GM12878 (cell line): Measurements from ENCODE around the gene KIF5C. TPM values are rescaled to one million over a fixed set of nuclear protein-coding genes. Genes with fewer than 3 reads are reported as not detected.

Source experiments
- ATAC-seq: fragments of 200-7000 bp; cut with Tn5 transposase; 3 replicates; pipeline ENCODE4 v1.9.1; 2020; ENCODE audit warnings: mild to moderate bottlenecking, moderate library complexity
- BruUV-seq: library from RNA; stranded (reverse); fragments of 400-500 nt; replicated peaks from 2 replicates; lab custom pipeline; 2021; lab: Mats Ljungman, UMichigan
- CTCF ChIA-PET: fragments of 300-600 bp; sonication (Branson Sonifier 250); formaldehyde crosslinking; extraction: SDS; loops from one replicate; lab custom pipeline; 2021; ENCODE audit warnings: inconsistent platforms; lab: Yijun Ruan, JAX
- POLR2A ChIA-PET: fragments of 350-600 bp; formaldehyde crosslinking; extraction: SDS; loops from one replicate; lab custom pipeline; 2021; ENCODE audit warnings: inconsistent platforms; lab: Charles Lee
- RAD21 ChIA-PET: fragments of 300-600 bp; sonication (Branson Sonifier 250); formaldehyde crosslinking; loops from one replicate; lab custom pipeline; 2023; ENCODE audit warnings: antibody characterized with exemption; ENCODE audit not compliant: unreplicated experiment; lab: Charles Lee
- SMC1A ChIA-PET: fragments of 300-600 bp; sonication (Branson Sonifier 250); formaldehyde crosslinking; loops from one replicate; lab custom pipeline; 2023; ENCODE audit not compliant: unreplicated experiment, uncharacterized antibody; lab: Charles Lee
- DNase-seq: peaks from one replicate; pipeline ENCODE4 v3.0.0-alpha.2; 2011; ENCODE audit warnings: low read depth, low spot score
- FAIRE-seq: peaks from 3 replicates; lab custom pipeline; 2011; peaks lifted over from hg19 to GRCh38; lab: Jason Lieb, UNC
- H2AFZ ChIP-seq: 2 replicates; pipeline ENCODE4 v1.6.0; 2011; ENCODE audit warnings: low read depth, low read length, control low read depth; ENCODE audit not compliant: control insufficient read depth
- H3K27ac ChIP-seq: 2 replicates; pipeline ENCODE4 v1.5.1; 2011; ENCODE audit warnings: control low read depth; ENCODE audit not compliant: control insufficient read depth, insufficient read depth
- H3K27me3 ChIP-seq, 2 experiments: replicated peaks in 1 of 2; 2 replicates each; pipeline versions ENCODE4 v1.6.0 to v1.6.1; 2011; ENCODE audit warnings: low read length in 1 of 2; ENCODE audit not compliant: control insufficient read depth in 2 of 2, insufficient read depth in 2 of 2
- H3K36me3 ChIP-seq, 2 experiments: 2 replicates each; pipeline ENCODE4 v1.5.1; 2011; ENCODE audit warnings: low read length in 1 of 2; ENCODE audit not compliant: control insufficient read depth in 2 of 2, insufficient read depth in 2 of 2
- H3K4me1 ChIP-seq: 2 replicates; pipeline ENCODE4 v1.6.1; 2011; ENCODE audit warnings: mild to moderate bottlenecking, low read length, moderate library complexity, mixed read lengths; ENCODE audit not compliant: control insufficient read depth, insufficient read depth
- H3K4me2 ChIP-seq: 2 replicates; pipeline ENCODE4 v1.6.0; 2011; ENCODE audit warnings: control low read depth; ENCODE audit not compliant: control insufficient read depth, insufficient read depth
- H3K4me3 ChIP-seq: fragments of 200-600 bp; sonication (generic); 2 replicates; pipeline ENCODE4 v1.5.1; 2016
- H3K79me2 ChIP-seq: 2 replicates; pipeline ENCODE4 v1.6.0; 2011; ENCODE audit warnings: low read length; ENCODE audit not compliant: control insufficient read depth, insufficient read depth
- H3K9ac ChIP-seq: 2 replicates; pipeline ENCODE4 v1.8.0; 2011; ENCODE audit warnings: low read length, control low read depth, mixed read lengths; ENCODE audit not compliant: control insufficient read depth, insufficient read depth
- H3K9me3 ChIP-seq: replicated peaks from 3 replicates; pipeline ENCODE4 v1.5.1; 2011; ENCODE audit warnings: mild to moderate bottlenecking, low read length; ENCODE audit not compliant: control insufficient read depth, insufficient read depth
- H4K20me1 ChIP-seq: 2 replicates; pipeline ENCODE4 v1.6.0; 2011; ENCODE audit not compliant: control insufficient read depth, insufficient read depth
- EGR1 ChIP-seq, 2 experiments: IDR thresholded peaks; 1 replicate in 1 of 2; 2 replicates in 1 of 2; pipeline ENCODE4 v1.6.1; 2011 to 2012; ENCODE audit warnings: low read depth in 2 of 2, low read length in 2 of 2, borderline replicate concordance in 1 of 2, mild to moderate bottlenecking in 1 of 2, moderate library complexity in 1 of 2
- HCFC1 ChIP-seq: fragments of 150-350 bp; IDR thresholded peaks from 2 replicates; pipeline ENCODE4 v1.6.1; 2014; ENCODE audit warnings: low read length
- IKZF2 ChIP-seq, 2 experiments: fragments of 450-650 bp; IDR thresholded peaks; 2 replicates each; pipeline ENCODE4 v1.6.1; 2017; ENCODE audit warnings: mild to moderate bottlenecking in 2 of 2, moderate library complexity in 2 of 2
- MEF2B ChIP-seq: fragments of 450-650 bp; IDR thresholded peaks from 2 replicates; pipeline ENCODE4 v1.6.1; 2018; ENCODE audit warnings: mild to moderate bottlenecking, moderate library complexity; ENCODE audit not compliant: partially characterized antibody, poor library complexity, severe bottlenecking
- NFYB ChIP-seq: IDR thresholded peaks from 2 replicates; pipeline ENCODE4 v1.6.1; 2011; ENCODE audit warnings: low read depth, mild to moderate bottlenecking, low read length, improper control_type of control experiment, moderate library complexity; ENCODE audit not compliant: insufficient read depth
- PAX8 ChIP-seq: fragments of 450-650 bp; IDR thresholded peaks from 2 replicates; pipeline ENCODE4 v1.6.1; 2017; ENCODE audit warnings: mild to moderate bottlenecking, moderate library complexity
- RUNX3 ChIP-seq: IDR thresholded peaks from 2 replicates; pipeline ENCODE4 v1.6.1; 2012; ENCODE audit warnings: low read length, inconsistent platforms
- SREBF2 ChIP-seq: IDR thresholded peaks from 2 replicates; pipeline ENCODE4 v1.6.1; 2012; ENCODE audit warnings: mild to moderate bottlenecking, low read length
- ZNF207 ChIP-seq: fragments of 450-650 bp; IDR thresholded peaks from 2 replicates; pipeline ENCODE4 v1.6.1; 2014; ENCODE audit warnings: antibody characterized with exemption, mild to moderate bottlenecking, borderline replicate concordance
- ZSCAN29 ChIP-seq: fragments of 450-650 bp; IDR thresholded peaks from 2 replicates; pipeline ENCODE4 v1.6.1; 2017; ENCODE audit warnings: mild to moderate bottlenecking, moderate library complexity
- WGBS: methylation state at CpG from one replicate; pipeline ENCODE4 v1.1.6; 2016; ENCODE audit warnings: low lambda C conversion rate; ENCODE audit not compliant: insufficient replicate concordance, insufficient coverage; ENCODE audit errors: missing lambda C conversion rate; 5-methylcytosine and 5-hydroxymethylcytosine counted together
- in situ Hi-C: fragments of 300-500 bp; cut with MboI; formaldehyde crosslinking; loops from 9 replicates; pipeline ENCODE4 v1.14.3; 2018; ENCODE audit warnings: mixed read lengths
- intact Hi-C: fragments of 100-400 bp; cut with micrococcal nuclease; formaldehyde crosslinking; loops from one replicate; pipeline ENCODE4 v1.14.2; 2022; ENCODE audit not compliant: unreplicated experiment
- polyA plus RNA-seq, 11 experiments: library from polyadenylated mRNA; depleted of rRNA in 4 of 11; unstranded in 6 of 11; stranded (reverse) in 5 of 11; fragments of >200 nt; fragmentation: Nextera tagmentation in 4 of 11; fragmentation: Illumina TruSeq in 1 of 11; extraction: Ambion mirVana in 4 of 11; extraction: Trizol in 1 of 11; gene quantifications; 1 replicate in 1 of 11; 2 replicates in 10 of 11; pipeline versions ENCODE4 v1.2.1 to v1.2.3, GENCODE V29; 2011 to 2016; ENCODE audit warnings: inconsistent platforms in 2 of 11, missing spikeins in 2 of 11, low read depth in 1 of 11
- total RNA-seq, 4 experiments: library from RNA; depleted of rRNA in 3 of 4; stranded (reverse); fragments of >200 nt in 3 of 4; fragmentation: Illumina TruSeq in 1 of 4; extraction: Trizol in 1 of 4; gene quantifications; 2 replicates each; pipeline versions ENCODE4 v1.2.1 to v1.2.3, GENCODE V29; 2013 to 2021
- TF ChIP-seq, protein P1 (sequence below): fragments of 450-650 bp; IDR thresholded peaks from 2 replicates; pipeline ENCODE4 v1.6.1; 2018; ENCODE audit warnings: borderline replicate concordance, mild to moderate bottlenecking; ENCODE audit not compliant: partially characterized antibody
- TF ChIP-seq, protein P2 (sequence below): IDR thresholded peaks from 2 replicates; pipeline ENCODE4 v1.6.1; 2012; ENCODE audit warnings: low read depth, low read length, improper control_type of control experiment
- TF ChIP-seq, protein P3 (sequence below): fragments of 450-650 bp; IDR thresholded peaks from 2 replicates; pipeline ENCODE4 v1.6.1; 2017; ENCODE audit warnings: mild to moderate bottlenecking, low read depth, inconsistent platforms; ENCODE audit not compliant: poor library complexity, severe bottlenecking
- TF ChIP-seq, protein P4 (sequence below): fragments of 150-350 bp; IDR thresholded peaks from 2 replicates; pipeline ENCODE4 v1.6.1; 2016; ENCODE audit warnings: low read depth, low read length

The KIF5C gene
- total and polyA plus RNA-seq, 10 of the 15 experiments (the other 5 are each of a cell fraction or from before 2014, with no cell fraction given), result 0.08 to 0.49 (median 0.24) TPM

DNA sequence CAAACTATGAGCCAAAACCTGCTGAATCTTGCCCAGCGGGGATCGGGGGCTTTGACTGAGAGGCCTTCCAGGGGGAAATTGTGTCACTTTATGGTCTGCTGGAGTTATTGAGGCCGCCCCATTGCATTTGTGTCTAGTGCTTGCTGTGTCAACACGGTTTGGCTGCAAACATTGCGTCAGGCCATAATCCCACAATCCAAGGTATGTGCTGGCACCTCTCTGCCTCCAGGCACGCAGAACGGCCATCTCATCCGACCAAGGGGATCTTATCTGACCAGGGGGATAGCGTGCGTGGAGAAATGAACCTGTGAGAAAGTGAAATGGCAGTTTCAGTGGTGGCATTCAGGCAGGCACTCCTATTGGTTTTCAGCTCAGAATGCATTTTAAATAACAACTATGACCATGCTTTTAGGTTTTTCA lies 145.4 kb downstream of the KIF5C start:
- DNase-seq (peak; percentile 88), FAIRE-seq (peak; percentile 80), ATAC-seq (peak; percentile 78)
- WGBS, result 2% methylated on average over 10 of the region's 10 CpGs
- intact Hi-C loops, result loop anchor here (2.0 kb wide), 2 partner anchors 18 to 140 kb away; partner anchors contain the start of gene LYPD6B
- Histone ChIP-seq H3K4me1 (peaks cover 51% of the 10 kb centered on the region), H4K20me1 (no peaks in the 10 kb centered on the region), H3K36me3 (no peaks in the 10 kb centered on the region), H3K79me2 (no peaks in the 10 kb centered on the region), H3K27me3 (no peaks in the 10 kb centered on the region), H2AFZ (peak overlapping the region; percentile 57), H3K9me3 (no peaks in the 10 kb centered on the region), H3K4me2 (peak overlapping the region; percentile 95), H3K27ac (peak overlapping the region; percentile 99), H3K9ac (peak overlapping the region; percentile 44), H3K4me3 (peak overlapping the region; percentile 27)
- ChIA-PET CTCF (interaction anchor here (0.6 to 18.7 kb wide), 5 partner anchors 12 to 542 kb away, joined by 3 to 508 read pairs (median 31); partner anchors contain the start of gene LYPD6B), POLR2A (interaction anchor here (0.9 kb wide), 1 partner anchor 9 kb away, joined by 3 read pairs; no protein-coding TSS in a partner anchor), SMC1A (interaction anchor here (5.2 to 14.0 kb wide), 2 partner anchors 14 to 542 kb away, joined by 84 to 327 read pairs; partner anchors contain the start of gene LYPD6B), RAD21 (interaction anchor here (1.0 to 7.4 kb wide), 4 partner anchors 10 to 541 kb away, joined by 3 to 107 read pairs (median 17); partner anchors contain the start of gene LYPD6B)
- in situ Hi-C loops, result no loop called here
- BruUV-seq, result no TSS peak
- TF ChIP-seq ZSCAN29, result no peak
- TF ChIP-seq, protein P1, sequence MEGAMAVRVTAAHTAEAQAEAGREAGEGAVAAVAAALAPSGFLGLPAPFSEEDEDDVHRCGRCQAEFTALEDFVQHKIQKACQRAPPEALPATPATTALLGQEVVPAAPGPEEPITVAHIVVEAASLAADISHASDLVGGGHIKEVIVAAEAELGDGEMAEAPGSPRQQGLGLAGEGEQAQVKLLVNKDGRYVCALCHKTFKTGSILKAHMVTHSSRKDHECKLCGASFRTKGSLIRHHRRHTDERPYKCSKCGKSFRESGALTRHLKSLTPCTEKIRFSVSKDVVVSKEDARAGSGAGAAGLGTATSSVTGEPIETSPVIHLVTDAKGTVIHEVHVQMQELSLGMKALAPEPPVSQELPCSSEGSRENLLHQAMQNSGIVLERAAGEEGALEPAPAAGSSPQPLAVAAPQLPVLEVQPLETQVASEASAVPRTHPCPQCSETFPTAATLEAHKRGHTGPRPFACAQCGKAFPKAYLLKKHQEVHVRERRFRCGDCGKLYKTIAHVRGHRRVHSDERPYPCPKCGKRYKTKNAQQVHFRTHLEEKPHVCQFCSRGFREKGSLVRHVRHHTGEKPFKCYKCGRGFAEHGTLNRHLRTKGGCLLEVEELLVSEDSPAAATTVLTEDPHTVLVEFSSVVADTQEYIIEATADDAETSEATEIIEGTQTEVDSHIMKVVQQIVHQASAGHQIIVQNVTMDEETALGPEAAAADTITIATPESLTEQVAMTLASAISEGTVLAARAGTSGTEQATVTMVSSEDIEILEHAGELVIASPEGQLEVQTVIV, result no peak
- TF ChIP-seq, protein P2, sequence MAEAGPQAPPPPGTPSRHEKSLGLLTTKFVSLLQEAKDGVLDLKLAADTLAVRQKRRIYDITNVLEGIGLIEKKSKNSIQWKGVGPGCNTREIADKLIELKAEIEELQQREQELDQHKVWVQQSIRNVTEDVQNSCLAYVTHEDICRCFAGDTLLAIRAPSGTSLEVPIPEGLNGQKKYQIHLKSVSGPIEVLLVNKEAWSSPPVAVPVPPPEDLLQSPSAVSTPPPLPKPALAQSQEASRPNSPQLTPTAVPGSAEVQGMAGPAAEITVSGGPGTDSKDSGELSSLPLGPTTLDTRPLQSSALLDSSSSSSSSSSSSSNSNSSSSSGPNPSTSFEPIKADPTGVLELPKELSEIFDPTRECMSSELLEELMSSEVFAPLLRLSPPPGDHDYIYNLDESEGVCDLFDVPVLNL, result no peak
- TF ChIP-seq, protein P3, sequence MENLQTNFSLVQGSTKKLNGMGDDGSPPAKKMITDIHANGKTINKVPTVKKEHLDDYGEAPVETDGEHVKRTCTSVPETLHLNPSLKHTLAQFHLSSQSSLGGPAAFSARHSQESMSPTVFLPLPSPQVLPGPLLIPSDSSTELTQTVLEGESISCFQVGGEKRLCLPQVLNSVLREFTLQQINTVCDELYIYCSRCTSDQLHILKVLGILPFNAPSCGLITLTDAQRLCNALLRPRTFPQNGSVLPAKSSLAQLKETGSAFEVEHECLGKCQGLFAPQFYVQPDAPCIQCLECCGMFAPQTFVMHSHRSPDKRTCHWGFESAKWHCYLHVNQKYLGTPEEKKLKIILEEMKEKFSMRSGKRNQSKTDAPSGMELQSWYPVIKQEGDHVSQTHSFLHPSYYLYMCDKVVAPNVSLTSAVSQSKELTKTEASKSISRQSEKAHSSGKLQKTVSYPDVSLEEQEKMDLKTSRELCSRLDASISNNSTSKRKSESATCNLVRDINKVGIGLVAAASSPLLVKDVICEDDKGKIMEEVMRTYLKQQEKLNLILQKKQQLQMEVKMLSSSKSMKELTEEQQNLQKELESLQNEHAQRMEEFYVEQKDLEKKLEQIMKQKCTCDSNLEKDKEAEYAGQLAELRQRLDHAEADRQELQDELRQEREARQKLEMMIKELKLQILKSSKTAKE, result no peak
- TF ChIP-seq NFYB, result peak; percentile 59; the same call in 1 of the 2 replicates
- TF ChIP-seq HCFC1, result no peak
- TF ChIP-seq ZNF207, result 0 out of 2 replicates have a peak, but pooled peaks have one; percentile 24
- peak; percentile 7 for TF ChIP-seq MEF2B
- peak; percentile 22 to 58 for TF ChIP-seq IKZF2 (IDR thresholded peaks at IDR 0.05)
- peak; percentile 67 for TF ChIP-seq RUNX3
- TF ChIP-seq, protein P4, sequence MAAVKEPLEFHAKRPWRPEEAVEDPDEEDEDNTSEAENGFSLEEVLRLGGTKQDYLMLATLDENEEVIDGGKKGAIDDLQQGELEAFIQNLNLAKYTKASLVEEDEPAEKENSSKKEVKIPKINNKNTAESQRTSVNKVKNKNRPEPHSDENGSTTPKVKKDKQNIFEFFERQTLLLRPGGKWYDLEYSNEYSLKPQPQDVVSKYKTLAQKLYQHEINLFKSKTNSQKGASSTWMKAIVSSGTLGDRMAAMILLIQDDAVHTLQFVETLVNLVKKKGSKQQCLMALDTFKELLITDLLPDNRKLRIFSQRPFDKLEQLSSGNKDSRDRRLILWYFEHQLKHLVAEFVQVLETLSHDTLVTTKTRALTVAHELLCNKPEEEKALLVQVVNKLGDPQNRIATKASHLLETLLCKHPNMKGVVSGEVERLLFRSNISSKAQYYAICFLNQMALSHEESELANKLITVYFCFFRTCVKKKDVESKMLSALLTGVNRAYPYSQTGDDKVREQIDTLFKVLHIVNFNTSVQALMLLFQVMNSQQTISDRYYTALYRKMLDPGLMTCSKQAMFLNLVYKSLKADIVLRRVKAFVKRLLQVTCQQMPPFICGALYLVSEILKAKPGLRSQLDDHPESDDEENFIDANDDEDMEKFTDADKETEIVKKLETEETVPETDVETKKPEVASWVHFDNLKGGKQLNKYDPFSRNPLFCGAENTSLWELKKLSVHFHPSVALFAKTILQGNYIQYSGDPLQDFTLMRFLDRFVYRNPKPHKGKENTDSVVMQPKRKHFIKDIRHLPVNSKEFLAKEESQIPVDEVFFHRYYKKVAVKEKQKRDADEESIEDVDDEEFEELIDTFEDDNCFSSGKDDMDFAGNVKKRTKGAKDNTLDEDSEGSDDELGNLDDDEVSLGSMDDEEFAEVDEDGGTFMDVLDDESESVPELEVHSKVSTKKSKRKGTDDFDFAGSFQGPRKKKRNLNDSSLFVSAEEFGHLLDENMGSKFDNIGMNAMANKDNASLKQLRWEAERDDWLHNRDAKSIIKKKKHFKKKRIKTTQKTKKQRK, result no peak
- no peak for TF ChIP-seq EGR1 (IDR thresholded peaks at IDR 0.05; ENCODE audit: borderline replicate concordance in 1 of 2, low read depth in 2 of 2, low read length in 2 of 2)
- TF ChIP-seq SREBF2, result no peak
- no peak for TF ChIP-seq PAX8
